HG03457 (cell line): ENCODE data around the gene TMEM121.

ENCODE experiments used
- ATAC-seq: cut with Tn5 transposase; IDR thresholded peaks from one replicate; pipeline ENCODE4 v1.9.1; 2021; ENCODE audit warnings: moderate number of reproducible peaks; ENCODE audit not compliant: unreplicated experiment

The TMEM121 gene

DNA sequence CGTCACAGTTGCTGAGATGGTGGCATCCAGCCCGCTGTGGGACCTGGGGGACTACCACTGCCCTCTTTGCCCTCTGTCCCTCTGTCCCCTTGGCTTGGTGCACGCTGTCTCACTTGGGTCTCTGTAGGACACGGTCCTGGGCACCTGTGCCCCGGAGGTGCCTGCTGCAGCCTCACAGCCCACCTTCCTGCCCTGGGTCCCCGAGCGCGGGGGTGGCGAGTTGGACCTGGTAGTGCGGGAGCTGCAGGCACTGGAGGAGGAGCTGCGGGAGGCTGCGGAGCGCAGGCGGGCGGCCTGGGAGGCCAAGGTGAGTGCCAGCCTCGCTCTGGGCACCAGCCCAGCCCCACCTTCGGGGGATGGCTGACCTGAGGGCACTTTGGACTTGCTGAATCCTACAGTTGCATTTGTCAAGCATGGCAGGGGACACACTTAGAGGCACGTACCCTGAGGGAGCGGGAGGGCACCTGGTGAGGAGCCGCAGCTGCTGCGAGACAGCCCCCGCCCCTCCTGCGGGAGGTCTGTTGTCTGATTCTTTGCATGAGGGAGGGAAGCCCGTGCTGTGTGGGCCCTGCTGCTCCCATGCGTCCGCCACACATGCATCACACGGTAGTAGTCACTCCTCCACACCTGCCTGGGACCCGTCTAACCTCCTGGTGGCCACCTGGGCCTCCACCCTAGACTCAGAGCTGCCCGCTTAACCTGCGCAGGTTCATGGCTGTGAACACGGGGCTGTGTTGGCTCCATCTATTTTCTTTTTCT, 28.5 kb upstream of the TMEM121 start:
- no peak for ATAC-seq

DNA sequence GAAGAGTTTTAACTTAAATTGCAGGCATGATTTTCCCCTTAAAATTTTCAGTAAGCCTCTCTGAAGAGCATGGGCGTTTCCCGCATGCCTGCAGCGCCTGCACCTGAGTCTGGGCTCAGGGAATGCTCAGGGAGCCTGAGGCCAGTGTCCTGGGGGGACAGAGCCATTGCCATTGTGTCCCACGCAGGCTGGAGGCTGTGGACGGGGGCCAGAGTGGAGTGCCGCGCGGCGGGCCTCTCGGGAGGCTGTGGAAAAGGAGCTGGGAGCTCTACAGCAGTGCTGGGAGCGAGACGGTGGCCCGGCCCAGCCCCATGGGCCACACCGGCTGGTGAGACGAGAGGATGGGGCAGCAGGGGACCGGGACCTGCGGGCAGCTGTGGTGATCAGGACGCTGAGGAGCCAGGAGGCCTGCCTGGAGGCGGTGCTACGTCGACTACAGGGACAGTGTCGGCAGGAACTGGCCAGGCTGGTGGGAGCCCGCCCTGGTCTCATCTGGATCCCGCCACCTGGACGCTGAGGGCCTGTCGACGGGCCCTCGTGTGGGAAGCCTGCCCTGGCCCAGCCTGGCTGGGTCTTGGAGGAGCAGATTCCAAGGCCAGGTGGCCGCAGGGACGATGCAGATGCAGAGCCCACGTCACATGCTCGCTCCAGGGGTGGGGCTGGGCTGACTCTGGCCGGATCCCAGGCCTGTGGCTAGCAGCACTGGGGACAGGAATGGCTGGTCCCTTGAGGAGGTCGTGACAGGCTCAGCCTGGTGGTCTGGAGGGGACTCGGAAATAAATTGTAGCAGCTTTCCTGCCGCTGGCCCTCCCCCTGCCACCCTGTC, 27.7 kb upstream of the TMEM121 start:
- no peak for ATAC-seq

DNA sequence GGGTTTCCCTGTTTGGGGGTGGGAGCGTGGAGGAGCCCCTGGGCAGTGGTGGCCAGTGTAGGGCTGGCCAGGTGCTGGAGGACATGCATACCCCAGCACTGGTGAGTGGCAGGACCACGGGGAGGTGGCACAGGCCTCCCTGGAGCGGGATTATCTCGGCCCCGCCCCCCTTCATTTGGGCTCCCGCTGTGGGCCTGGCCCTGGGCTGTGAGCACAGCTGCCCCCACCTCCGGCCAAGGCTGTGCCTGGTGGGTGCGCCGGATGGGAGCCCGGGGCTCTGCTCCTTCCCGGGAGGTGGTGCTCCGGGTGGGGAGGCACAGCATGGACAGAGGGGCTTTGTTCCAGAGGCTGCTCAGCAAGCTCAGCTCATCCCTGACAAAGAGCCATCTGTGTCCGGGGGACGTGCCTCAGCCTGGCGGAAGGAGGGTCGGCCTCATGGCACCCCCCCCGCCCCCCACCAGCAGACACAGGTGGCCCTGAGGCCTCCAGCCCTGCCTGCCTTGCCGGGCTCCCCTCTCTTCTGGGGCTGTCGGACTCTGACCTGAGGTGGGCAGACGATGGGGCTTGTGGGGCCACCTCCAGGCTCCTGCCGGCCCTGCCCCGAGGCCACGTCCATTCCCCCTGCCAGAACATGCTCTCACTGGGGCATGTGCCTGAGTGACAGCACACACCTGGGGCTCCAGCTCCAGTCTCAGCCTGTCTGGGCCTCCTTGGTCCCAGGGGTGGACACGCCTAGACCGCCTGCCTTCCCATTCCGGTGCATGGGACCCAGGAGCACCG, 26.9 kb upstream of the TMEM121 start:
- no peak for ATAC-seq

DNA sequence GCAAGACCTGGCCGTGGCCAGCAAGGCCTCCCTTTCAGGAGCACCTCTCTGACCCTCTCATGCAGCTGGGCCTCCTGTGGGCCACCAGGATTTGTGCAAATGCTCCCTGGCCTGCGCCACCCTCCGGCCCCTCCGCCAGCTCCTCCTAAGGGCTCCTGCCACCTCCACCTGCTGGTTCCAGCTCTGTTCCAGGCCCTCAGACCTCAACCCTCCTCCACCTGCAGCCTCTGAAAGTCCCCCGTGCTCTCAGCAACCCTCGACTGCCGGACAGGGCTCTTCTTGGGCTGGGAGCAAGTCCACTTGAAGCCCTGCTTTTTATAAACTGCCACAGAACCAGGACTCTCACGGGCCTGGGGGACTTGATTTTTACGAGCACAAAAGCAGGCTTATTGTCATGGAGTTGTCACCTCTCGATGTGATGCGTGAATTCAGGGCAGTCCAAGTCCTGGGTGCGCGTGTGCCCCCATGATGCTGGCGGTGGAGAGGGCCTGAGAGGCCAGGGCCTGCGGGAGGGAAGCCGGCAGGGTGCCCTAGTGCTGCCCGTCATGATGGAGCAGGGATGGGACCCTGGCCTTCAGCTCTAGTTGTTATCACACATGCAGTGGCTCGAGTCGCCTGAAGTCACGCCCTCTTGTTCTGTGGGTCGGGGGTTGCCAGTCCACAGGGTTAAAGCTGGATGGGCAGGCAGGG, 26.2 kb upstream of the TMEM121 start:
- no peak for ATAC-seq

DNA sequence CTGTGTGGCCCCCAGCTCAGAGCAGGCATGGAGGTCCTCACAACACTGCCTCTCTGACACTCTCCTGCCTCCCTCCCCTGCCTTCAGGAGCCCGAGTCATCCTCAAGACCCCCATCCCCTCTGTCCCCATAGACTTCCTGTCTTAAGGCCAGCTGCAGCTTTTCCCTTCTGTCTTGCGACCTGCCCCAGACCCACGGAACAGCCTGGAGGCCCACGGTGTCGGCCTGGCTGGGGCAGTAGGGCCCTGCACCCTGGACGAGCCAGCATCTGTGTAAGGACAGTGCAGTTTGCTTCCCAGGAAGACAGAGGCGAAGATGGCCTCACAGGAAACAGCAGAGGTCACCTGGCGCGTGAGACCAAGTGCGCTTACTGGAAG, 25.7 kb upstream of the TMEM121 start:
- ATAC-seq, result no peak

DNA sequence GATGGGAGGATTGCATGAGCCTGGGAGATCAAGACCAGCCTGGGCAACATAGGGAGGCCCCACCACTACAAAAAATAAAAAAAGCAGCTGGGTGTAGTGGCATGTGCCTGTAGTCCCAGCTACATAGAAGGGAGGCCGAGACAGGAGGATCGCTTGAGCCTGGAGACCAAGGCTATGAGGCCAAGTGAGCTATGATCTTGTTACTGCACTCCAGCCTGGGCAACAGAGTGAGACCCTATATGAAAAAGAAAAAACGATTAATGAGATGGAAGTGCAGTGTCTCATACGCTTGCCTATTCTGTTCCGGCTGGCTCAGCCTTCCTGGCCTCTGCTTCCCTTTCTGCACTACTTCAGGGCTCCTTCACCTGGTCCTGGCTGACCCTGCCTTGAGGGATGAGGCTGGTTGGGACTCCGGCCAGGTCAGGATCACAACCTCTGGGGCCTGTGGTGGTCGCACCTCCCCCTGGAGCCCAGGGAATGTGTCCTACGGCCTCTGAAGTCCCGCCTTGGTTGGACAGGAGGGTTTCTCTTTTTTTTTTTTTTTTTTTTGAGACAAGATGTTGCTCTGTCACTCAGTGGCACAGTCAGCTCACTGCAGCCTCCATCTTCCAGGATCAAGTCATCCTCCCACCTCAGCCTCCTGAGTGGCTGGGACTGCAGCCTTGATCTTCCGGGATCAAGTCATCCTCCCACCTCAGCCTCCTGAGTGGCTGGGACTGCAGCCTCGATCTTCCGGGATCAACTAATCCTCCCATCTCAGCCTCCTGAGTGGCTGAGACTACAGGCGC, 24.7 kb upstream of the TMEM121 start:
- ATAC-seq, result no peak

DNA sequence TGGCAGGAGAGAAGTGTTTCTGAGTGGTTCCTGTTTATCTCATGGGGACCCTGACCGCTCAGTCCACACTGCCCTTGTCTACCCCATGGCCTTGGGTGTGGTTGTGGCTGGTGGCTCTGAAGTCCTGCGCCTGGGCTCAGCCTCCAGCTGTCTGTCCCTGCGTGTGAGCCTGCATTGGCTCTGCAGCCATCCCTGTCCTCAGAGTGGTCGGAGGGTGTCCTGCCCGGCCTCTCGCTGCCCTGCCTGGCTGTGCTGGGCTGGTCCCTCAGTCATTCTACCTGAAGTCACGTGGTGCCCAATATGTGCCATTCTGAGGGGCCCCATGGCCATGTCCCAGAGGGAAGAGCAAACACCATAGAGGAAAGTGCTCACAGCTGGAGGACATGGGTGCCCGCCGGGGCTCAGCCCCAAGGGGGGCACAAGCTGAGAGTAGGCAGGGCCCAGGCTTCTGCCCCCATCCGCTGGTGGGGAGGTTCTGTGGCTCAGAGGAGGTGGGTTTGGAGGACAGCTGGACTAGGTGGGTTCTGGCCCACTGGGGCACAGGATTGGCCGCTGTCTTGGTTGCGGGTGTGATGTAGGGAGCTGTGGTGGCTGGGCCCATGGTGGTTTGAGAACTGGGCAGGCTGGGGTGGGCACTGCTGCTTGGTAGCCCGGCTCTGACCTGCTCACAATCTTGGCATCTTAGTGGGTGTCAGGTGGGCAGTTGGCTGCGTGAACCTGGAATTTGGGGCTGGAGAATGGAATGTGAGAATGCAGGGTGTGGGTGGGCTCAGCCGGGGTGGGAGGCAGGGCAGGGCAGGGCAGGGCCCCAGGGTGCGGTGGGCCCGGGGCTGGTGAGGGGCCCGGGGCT, 23.7 kb upstream of the TMEM121 start:
- no peak for ATAC-seq

DNA sequence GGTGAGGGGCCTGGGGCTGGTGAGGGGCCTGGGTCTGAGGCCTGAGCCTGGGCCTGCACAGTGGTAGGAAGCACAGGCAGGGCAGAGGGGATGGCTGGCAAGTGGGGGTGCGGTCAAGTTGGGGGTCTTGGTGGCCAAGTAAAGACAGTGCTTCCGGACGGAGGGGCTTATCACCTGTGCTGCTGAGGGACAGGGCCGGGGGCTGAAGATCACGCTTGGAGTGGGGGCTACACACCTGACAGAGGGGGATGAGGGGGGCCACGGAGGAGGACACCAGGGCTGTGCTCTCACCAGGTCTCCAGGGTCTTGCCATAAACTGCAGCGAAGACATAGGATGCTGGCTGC, 23.1 kb upstream of the TMEM121 start:
- ATAC-seq, result no peak

DNA sequence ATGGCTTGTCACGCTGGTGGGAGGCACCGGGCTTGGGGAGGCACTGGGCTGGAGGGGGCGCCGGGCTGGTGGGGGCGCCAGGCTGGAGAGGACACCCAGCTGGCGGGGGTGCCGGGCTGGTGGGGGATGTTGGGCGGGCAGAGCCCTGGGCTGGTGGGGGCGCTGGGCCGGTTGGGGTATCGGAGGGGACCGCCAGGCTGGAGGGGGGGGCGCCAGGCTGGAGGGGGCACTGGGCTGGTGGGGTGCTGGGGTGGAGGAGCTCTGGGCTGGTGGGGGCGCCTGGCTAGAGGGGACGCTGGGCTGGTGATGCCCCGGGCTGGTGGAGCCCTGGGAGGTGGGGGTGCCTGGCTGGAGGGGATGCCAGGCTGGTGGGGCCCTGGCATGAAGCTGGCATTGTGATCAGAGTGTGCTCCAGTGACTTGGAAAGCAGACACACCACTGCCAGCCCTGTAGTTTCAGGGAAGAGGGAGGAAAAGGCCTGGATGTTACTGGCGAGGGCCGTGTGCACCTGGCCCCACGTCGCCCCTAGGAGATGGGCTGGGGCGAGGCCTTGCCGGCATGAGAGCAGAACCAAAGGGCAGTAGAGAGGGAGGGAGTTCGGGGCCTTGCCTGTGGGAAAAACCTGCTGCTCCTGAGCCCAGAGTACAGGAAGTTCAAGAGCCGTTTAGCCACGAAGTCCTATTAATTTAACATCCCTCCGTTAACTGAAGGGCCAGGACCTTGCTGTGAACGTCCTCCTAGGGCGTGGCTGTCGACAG, 22.3 kb upstream of the TMEM121 start:
- no peak for ATAC-seq

DNA sequence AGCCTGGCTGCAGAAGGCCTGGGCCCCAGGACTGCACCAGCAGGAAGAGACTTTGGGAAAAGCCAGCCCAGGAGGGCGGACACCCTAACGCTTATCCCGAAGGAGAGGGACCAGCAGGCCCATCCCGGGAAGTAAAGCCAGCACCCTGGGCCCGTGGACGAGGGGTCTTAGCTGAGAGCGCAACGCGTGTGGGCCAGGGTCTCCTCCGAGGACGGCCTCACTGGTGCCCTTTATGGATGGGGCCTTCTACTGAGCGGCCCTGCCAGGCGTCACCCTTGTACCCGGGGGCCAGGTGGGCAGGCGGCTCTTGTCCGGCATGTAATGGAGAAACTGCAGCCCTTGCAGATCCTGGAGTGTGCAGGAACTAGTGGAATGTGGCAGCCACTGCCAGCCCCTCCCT, 21.3 kb upstream of the TMEM121 start:
- no peak for ATAC-seq

DNA sequence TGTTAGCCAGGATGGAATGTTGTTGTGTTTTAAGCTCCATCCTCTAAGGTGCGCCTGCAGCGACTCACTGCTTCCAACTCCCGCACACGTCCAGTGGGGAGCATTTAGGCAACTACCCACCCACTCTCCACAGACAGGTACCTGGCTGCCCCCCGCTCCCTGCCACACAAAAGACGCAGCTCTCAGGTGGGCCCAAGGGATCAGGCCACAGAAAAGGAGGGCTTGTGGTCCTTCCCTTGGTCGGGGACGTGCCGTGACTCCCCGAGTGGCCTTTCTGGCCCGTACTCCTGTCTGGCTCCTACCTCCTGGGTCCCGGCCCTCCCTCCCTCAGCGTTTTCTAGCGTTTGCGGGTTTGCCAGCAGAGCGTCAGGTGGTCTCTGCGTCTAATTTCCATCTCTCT, 19.1 kb upstream of the TMEM121 start:
- no peak for ATAC-seq

DNA sequence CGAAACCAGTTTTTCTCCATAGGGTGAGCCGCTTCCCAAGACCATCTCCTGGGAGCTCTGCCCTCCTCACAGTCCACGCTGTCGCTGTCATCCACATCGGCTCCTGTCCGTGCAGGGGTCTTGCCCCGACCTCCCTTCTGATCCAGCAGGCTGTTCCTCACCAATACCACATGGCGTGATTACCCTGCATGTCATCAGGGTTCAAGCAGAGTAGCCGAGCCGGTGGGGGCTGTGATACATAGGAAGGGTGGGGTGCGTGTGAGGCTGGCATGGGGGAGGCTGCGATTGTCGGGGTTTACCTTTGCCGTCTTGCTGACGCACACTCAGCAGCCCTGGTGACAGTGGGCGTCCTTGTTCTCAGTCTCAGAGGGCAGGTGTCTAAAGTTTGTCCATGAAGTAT, 18.3 kb upstream of the TMEM121 start:
- no peak for ATAC-seq

DNA sequence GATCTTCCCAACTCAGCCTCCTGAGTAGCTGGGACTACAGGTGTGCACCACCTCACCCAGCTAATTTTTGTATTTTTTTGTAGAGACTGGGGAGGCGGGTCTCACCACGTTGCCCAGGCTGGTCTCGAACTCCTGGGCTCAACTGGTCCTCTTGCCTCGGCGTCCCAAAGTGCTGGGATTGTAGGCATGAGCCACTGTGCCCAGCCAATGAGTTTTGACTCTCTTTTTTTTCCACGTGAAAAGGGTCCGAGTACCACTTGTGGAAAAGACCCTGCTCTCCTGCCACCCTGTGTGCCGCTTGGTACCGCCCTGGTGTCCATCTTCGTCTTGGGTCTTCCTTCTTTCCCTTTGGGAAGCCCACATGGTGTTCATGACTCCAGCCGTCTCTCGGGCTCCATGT, 17.8 kb upstream of the TMEM121 start:
- no peak for ATAC-seq

DNA sequence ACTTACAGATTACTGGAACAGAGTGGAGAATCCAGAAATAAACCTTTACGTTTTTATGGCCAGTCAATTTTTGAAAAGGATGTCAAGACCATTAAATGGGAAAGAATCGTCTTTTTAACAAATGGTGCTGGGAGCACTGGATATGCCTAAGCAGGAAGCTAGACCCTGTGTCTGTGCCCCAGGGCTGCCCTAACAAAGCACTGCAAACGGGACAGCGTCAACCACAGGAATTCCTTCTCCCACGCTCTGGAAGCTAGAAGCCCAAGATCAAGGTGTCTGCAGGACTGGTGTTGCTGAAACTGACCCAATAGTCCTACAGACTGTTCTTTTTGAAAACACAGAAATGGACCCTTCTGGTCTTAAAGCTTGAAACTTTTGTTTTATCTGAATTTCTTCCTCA, 9.3 kb upstream of the TMEM121 start:
- no peak for ATAC-seq

DNA sequence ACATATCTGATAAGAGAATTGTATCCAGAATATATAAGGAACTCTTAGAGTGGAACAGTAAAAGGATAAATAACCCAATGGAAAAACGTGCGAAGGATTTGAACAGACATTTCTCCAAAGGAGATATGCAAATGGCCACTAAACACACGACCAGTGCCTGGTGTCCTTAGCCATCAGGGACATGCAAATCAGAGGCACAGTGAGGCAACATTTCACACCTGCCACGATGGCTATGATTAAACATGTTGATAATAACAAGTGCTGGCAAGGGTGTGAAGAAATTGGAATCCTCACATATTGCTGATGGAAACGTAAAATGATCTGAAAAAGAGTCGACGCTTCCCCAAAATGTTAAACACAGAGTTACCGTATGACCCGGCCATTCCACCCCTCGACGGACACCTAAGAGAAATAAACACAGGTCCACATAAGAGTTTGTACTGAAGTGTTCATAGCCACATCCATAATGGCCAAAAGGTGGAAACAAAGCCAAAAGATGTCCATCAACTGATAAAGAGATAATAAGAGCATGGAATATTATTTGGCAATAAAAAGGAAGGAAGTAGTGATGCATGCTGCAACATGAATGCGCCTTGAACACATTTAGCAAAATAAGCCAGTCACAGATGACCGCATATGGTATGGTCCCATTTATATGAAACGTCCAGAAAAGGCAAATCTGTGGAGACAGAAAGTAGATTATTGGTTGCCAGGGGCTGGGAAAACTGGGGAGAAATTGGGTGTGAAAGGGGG, 6.3 kb upstream of the TMEM121 start:
- no peak for ATAC-seq

DNA sequence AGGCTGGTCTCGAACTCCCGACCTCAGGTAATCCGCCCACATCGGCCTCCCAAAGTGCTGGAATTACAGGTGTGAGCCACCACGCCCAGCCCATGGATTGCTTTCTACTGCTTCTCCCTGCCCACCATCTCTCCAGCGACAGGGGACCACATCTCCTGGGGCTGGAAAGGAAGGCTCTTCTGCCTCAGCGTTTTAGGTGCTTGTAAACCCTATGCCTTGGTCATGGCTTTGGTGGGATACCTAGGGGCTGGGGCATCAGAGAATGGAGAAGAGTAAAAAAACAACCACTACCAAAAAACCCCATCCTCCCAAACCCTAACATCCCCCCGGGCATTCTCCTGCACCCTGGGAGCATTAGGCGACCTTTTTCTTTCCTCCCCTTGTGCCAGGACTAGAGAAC, 1.1 kb upstream of the TMEM121 start:
- ATAC-seq, result no peak

DNA sequence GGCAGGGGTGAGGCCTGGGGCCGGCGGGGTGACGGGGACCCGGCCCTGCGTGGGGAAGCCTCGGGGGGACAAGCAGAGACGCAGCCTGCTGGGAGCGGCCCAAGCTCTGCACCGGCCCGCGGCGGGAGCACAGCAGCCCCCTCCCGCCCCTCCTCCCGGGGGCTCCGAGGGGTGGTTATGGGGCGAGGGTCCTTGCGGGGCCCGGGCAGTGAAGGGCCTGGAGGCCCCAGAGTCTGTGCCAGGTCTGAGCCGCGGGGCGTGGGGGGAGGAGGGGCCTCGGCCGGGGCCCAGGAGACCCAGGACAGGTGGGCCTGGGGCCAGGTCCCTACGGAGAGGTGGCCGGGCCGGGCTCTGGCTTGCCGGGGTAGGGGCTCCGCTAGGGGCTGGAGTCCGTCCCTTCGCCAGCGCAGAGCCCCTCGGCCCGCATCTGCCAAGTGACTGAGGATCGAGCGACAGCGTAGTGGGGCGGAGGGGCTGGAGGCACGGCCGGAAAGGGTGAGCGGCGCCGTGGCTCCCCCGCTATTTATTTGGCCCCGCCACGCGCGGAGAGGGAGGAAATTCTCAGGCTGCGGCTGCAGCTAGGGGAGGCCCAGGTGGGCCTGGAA, 495 bp downstream of the TMEM121 start:
- no peak for ATAC-seq

DNA sequence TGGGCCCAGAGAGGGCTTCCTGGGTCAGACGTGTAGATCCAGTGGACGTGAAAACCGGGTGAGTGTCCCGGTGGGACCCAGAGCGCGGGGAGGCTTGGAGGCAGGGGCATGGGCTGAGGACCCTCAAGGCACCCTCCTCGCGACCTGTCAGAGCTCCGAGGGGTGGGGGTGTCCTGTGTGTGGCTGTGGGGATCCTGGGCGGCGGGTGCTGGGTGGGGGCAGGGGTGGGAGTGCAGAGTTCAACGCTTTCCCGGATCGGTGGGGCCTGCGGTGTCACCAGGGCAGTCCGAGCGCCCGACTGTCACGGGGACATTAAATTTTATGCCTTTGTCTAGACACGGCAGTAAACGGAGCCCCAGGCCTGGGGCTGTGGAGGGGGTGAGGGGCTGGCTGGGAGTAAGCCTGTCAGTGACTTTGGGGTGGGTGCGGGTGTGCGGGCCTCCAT, 1.0 kb downstream of the TMEM121 start:
- ATAC-seq, result no peak
